GM11168 (cell line): ENCODE measurements around the gene GGT7.

Source experiments
- in situ Hi-C: fragments of 300-500 bp; cut with MboI; formaldehyde crosslinking; loops from one replicate; pipeline ENCODE4 v1.12.0; 2022; ENCODE audit warnings: low sequenced_read_pairs; ENCODE audit not compliant: unreplicated experiment

GGT7 gene

GRCh38 chr20:34806255-34806654 lies 66.4 kb downstream of the GGT7 start:
- in situ Hi-C loops, result no loop called here

- in situ Hi-C loops, result no loop called here
These were observed 73.8 kb downstream of the GGT7 start for GRCh38 chr20:34798871-34799270.

GRCh38 chr20:34798328-34798727 lies 74.3 kb downstream of the GGT7 start:
- in situ Hi-C loops, result no loop called here

- in situ Hi-C loops, result no loop called here
These were observed 75.4 kb downstream of the GGT7 start for GRCh38 chr20:34797012-34797995.
